HG03045 (cell line): ENCODE measurements around the gene CPNE4.
"Not testable (repeated sequence)": the region's sequence is repeated elsewhere in the genome, so short reads cannot be mapped to it uniquely, and the experiment has no call there.

Experiments
- ATAC-seq: cut with Tn5 transposase; IDR thresholded peaks from one replicate; pipeline ENCODE4 v1.9.1; 2021; ENCODE audit warnings: mild to moderate bottlenecking, moderate library complexity; ENCODE audit not compliant: unreplicated experiment

The CPNE4 gene

DNA sequence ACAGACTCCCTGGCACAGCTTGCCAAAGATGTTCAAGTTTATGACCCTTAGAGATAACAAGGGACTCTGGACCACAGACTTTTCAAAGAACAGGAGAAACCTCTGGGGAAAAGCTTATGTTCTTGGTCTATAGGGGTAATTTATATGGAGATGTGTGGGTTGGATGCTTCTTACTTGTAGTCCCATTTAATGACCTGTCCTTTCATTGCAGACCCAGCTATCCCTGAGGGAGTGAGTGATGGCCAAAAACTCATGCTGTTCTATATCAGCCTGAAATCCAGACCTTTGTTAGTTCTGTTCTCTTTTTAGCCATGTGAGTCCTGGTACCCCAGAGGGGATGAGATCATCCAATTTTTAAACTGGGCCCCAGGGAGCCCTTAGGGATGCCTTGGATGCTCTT is 488.4 kb downstream of the CPNE4 start:
- ATAC-seq: no peak

DNA sequence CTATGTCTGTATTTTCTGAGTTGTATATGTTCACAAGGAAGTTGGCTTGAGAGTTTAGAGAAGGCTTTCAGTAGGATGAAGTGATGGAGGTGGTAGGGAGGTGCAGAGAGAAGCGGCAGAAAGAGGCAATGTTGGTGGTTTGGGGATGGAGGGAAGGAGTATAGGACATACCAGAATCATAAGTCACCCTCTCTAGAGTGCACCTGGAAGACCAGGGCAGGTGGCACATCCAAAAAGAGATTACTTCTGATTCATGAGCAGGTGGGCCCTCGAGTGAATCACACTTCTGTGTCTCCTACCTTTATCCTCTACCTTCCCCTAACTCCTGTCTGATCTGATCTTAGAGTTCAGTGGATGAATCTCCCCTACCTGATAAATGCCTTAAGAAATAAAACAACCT is 490.3 kb downstream of the CPNE4 start:
- no peak for ATAC-seq

DNA sequence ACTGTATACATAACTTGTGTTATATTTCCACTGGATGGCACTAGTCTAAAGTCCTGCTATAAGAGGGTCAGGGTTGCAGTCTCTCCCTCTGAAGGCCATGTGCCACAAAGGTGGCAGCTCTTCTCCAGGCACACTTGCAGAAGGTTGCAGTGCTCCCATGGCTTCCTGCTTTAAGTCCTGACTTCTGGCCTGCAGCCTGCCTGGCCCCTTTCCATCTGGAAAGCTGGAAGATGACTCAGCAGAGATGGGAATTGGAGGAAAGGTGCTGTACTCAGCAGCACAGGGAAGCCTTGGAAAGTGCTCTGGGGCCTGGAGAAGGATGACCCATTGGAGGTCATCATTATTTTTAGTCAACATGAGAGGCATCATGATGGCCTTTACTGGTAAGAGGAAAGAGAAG is 491.1 kb downstream of the CPNE4 start:
- no peak for ATAC-seq

DNA sequence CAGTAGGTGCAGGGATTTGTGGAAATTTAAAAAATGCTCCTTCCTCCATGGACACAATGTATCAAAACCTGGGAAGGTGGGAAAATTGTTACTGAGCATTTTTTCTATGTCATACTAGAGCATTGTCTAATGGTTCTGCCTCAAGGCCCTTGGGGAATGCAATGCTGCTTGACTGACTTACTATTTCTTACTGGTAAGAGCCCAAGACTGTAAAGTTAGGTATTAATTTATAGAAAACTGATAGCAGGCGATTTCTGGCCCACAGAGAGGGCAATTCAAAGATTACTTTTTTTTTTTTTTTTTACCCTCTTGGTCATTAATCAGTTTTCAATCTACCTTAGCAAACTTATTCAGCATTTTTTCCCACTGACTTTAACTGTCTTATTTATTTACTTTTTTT is 493.5 kb downstream of the CPNE4 start:
- no peak for ATAC-seq

DNA sequence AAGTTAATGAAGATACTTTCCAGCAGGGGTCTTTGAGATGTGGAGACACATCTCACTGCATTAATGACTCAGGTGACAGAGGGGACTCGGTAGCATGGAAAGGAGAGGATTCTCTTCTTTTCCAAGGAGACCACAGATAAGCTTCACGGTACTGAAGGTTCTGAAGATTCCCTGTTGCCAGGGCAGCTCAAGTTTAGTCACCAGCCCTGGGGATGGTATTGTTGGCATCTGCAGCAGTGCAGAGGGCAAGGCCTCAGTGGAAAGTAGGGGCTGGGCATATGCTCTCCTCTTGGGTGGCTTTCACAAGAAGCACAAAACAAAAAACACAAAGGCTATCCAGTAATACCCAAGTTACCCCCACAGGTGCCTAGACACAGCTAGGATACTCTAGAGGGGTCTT is 494.0 kb downstream of the CPNE4 start:
- ATAC-seq: no peak

DNA sequence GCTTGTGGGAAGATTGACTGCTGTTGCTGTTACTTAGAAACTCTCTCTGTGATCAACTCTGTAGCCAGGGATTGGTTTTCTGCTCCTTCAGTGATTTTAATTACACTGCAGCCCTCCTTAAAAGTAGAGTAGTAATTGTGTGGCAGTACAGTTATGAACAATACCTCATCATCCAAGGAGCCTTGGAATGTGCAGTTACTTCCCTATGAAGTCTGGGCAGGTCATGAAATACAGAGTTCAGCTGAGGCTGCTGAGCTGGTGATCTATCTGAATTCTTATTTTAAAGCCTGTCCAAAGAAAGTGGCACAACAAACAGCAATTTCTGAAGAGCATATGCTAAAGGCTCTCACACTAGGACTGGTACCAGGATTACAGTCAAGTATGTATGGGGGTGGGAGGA is 494.7 kb downstream of the CPNE4 start:
- no peak for ATAC-seq

DNA sequence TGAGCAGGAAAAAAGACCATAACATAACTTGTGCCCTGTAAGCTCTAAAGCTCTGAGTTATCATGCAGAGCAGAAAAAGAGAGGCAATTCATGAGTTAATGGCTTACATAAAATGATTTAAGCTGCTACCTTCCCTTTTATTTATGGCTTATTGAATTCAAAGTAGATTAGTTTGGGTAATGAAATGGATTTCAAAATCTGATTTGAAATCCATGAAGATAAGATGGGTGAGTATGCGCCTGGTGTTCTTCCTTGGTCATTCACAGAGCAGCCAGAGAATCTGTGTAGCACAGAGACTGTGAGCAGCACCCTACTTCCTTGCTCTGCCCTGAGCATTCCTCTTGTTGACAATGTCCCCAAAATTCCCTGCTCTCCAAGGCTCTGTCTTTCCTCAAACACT is 495.8 kb downstream of the CPNE4 start:
- no peak for ATAC-seq

DNA sequence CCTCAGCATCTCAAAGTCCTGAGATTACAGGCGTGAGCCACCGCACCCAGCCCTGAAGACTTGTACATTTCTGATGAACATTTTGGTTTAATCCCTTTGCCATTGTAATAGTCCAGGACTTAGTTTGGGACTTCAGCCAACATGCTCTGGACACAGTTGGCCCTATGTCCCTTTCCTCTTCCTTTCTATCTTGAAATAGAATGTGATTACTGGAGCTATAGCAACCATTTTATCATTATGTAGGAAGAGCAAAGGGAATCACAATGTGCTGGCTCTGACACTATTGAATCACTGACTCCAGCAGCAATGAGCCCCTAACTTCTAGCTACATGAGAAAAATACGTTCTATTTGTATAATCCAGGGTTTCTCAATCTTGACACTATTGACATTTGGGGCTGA is 497.3 kb downstream of the CPNE4 start:
- ATAC-seq: no peak

DNA sequence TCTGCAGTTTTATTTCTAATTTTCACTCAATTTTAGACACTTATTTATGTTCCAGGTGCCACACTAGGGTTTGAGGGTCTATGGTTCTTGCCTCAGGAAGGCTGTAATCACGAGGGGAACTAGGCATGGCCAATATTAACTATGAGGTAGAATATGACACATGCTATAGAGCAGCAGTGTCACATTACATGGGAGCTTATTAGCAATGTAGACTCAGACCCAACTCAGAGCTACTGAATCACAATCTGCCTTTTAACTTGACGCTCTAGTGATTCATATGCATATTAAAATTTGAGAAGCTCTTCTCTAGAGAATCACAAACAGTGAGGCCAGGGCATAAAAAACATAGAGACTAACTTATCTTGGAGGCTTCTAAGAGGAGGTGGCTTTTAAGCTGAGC is 499.2 kb downstream of the CPNE4 start:
- ATAC-seq: no peak

DNA sequence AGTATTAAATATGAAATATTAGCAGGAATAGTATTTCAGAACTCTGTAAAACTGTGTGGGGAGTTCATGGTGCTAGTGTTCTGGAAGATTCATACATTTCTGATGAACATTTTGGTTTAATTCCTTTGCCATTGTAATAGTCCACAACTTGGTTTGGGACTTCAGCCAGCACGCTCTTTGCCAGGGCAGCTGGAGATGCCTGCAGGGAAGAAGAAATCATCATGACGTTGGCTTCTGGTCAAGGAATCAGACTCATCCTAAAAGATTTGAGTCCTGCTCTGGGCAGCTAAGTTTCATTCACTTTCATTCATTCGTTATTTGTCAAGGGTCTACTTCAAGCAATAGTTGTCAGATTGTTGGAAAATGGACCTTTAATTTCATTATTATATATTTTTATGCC is 499.7 kb downstream of the CPNE4 start:
- no peak for ATAC-seq

DNA sequence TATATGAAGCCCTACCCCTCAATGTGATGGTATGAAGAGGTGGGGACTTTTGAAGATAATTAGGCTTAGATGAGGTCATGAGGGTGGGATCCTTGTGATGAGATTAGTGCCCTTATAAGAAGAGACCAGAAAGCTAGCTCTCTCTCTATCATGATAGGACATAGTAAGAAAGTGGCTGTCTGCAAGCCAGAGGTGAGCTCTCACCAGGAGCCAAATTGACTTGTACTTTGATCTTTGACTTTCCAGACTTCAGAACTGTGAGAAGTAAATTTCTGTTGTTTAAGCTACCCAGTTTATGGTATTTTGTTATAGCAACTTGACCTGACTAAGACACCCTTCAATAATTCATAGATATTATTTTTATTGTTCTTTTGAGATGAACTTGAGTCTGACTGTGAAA is 502.2 kb downstream of the CPNE4 start:
- ATAC-seq: no peak

DNA sequence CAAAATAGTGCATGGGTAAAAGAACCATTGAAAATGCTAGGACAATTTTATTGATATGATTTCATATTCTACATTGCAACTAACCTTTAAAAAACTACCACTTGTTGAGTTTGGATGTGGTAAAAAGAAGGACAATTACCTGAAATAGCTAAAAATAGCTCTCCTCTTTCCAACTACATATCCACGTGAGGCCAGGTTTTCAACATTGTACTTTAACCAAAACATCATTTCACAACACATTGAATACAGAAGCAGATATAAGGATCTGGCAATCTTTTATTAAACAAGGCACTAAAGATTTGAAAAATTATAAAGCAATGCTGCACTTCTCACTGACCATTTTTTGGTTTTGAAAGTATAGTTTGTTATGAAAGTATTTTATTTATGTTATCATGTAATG is 504.0 kb downstream of the CPNE4 start:
- no peak for ATAC-seq

DNA sequence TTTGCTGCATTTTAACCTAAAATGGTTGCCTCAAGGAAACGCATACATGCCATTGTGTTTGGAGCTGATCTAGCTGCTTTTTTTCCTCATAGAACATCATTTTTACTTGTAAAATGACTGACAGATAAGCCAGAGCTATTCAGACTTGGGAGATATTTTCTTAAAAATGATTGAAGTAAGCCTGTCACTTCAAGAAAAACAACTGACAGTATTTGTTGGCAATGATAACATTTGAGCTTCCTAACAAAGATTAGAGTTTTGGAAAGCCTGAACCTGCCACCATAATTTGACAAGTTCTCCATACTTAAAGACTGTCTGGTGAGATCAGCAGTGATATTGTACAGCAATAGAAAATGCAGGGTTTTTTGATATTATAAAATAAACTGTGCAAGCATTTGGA is 504.4 kb downstream of the CPNE4 start:
- ATAC-seq: no peak

DNA sequence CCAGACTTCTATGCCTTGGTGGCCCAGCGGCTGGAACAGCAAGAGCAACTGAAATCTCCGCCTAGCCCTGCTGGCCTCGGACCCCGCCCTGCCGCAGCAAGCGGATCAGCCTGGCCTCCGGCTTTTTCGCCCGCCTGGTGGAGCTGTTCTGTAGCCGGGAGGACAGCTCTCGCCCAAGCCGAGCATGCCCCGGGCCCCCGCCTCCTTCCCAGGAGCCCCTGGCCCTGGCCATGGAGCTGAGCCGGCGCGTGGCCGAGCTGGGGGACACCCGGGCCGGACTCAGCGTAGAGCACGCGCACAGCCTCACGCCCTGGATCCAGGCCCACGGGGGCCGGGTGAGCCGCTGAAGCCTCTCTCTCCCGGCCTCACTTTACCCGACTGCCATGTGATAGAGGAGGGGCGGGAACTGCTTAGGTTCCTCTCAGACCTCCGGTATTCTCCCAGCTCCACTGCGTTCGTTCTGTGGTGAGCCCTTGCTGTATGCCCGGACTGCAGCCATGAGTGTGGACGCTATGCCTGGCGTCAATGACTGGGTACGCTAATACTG is 507.9 kb downstream of the CPNE4 start:
- no peak for ATAC-seq

DNA sequence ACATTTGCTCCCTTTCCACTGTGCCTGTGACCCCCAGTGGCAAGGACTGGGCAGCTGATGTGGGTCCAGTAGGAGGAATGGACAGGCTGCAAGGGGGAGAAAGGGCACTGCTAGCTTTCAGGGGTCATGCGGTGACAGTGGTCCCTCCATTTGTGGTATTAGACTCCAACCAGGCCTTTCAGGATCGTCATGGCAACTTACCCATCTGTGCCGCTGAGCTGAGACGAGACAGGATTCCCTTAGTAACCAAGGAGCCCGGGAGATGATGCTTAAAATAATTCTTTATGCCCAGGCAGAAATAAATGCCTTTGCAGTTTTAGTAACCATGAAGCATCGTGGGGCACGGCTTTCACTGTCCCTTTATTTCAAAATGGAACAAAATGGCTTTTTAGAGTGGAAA is 516.1 kb downstream of the CPNE4 start:
- ATAC-seq: no peak

DNA sequence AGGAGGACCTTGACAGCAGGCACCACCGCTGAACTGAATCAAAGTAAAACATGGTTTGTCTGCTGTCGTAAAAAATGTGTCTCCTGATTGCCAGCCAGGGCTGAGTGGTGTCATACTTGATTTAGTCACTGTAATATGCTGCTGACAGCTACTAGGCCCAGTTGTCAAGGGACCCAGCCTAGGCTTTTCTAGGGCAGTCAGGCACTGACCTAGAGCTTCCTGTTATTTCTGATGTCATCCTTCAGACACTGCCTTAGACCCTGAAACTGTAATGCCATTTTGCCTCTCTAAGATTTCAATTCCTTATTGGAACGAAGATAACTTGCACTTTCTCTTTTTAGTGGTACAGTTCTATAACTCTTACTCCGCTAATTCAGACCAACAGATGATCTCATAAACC is 529.4 kb downstream of the CPNE4 start:
- ATAC-seq: no peak

DNA sequence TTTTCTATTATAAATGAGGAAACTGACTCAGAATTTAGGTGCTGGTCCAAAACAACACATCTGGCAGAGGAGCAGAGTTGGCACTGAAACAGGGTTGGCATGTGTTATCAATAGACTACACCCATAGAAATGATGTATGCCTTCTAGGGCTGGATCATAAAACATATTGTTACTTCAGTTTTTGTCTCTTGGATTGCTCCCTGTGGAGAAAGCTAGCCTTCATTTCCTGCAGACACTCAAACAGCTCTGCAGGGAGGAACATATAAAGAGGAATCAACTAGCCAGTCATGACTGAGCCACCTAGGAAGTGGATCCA is 531.5 kb downstream of the CPNE4 start:
- no peak for ATAC-seq

DNA sequence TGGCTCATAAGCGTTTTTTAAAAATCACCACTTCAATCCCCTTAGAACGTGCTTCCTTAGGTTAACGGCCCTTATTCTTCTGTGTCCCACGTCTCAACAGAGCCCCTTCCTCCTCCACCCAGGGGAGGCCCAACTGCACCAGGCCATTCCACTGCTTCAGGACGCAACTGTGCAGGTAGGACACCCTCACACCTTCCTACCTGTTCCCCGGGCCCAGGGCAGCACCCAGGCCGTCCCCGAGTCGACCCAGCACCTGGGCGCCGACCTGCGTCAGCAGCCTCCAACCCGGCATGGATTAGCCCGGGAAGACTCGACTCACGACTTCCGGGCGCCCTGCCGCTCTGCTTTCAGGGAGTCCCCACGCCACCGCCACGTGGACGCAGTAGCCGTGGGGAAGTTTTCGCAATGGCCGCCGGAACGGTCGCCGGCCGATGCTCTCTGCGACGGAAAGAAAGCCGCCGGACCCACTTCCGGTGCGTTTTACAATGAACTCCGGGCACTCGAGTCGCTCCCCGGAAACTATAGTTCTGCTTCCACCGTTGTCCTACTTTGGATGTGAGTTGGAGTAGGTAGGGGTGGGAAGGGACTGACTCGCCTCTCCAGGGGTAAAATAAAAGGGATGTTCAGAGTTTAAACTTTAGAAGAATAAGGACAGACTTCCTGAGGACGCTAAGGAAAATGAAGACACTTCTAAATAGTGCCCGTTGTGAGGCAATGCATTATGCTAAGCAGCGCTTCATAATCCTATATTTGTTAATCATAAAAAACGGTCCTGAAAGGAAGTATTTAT is 532.1 kb downstream of the CPNE4 start, which contains the start of gene MRPL3:
Gene MRPL3 (minus strand): TSS at position 442 of the 790 bp plus-strand sequence. CDS start 150 bp downstream, at position 292.
- peak; percentile 97 for ATAC-seq

DNA sequence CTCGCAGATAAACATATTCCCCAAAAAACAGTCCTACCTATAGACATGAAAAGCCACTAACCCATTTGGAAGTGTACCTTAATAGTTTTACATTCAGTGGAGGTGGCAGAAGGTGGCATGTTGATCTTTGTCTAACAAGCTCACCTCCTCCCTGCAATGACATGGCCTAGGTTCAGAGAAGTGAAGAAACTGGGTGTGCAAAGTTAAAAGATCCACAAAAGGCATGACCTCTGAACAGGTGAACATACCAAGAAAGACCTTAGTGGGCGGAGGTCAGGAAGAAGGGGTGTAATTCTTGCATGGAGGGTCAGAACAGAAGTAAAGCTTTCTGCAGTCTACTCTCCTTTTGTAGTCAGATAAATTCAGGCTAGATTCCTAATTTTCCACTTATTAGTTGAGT is 532.9 kb downstream of the CPNE4 start:
- ATAC-seq: no peak

DNA sequence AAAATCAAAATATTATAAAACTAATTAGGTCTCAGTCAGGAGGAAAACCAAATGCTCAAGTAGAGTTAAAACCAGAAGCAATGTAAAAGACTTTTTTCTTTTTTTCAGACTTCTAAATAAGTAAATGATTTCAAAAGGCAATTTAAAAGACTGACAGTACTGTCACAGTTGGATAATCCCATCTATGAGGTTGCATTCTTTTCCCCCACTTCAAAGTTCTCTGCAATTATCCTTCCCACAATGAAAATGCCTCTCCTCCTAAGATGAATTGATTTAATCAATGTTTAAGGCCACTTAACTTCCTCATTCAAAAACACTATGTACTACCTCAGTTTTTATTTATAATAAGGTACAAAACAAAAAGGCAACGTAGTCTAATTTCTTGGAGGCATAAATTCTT is 540.1 kb downstream of the CPNE4 start:
- ATAC-seq: no peak

DNA sequence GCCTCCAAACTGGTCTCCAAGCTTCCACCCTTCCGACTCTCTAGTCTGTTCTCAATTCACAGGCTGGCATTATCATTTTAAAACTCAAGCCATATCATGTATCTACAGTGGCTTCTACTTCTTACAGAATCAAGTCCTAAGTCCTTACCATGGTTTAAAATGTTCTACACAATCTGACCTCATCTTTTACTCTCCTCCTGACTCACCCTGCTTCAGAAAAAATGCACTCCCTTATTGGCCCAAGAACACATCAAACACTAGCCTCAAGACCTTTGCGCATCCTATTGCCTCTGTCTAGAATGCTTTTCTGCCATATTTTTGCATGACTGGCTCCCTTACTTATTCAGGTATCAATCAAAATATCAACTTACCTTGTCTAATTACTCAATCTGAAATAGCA is 543.0 kb downstream of the CPNE4 start:
- ATAC-seq: no peak

DNA sequence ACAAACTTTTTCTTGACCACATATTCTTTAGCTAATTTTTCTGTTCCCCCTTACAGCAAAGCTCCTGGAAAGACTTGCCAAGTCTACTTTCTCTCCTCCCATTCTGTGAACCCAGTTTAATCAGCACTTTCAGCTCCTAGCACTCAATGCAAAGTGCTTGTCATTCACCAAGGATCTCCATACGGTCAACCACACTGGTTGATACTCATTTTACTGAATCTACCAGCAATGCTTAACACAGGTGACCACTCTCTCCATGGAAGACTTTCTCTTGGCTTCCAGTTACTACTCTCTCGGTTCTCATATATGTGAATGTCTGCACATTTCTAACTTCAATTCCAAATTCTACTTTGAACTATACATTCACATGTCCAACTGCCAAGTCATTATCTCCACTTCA is 543.7 kb downstream of the CPNE4 start:
- no peak for ATAC-seq

DNA sequence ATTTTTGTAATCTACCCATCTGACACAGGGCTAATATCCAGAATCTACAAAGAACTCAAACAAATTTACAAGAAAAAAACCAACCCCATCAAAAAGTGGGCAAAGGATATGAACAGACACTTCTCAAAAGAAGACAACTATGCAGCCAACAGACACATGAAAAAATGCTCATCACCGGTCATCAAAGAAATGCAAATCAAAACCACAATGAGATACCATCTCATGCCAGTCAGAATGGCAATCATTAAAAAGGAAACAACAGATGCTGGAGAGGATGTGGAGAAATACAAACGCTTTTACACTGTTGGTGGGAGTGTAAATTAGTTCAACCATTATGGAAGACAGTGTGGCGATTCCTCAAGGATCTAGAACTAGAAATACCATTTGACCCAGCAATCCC is 548.3 kb downstream of the CPNE4 start:
- ATAC-seq: not testable (repeated sequence)
